Endothelial cell of umbilical vein (primary cell): ENCODE data around the gene FRY.
A peak's percentile ranks its signal among the peaks of the same experiment; 100 is the strongest.

ENCODE experiments used
- CTCF ChIP-seq, 2 donors: IDR thresholded peaks; 1 replicate in 1 of 2; 2 replicates in 1 of 2; pipeline ENCODE4 v1.5.1; 2011; ENCODE audit warnings: low read length in 2 of 2, mild to moderate bottlenecking in 2 of 2, moderate library complexity in 2 of 2, control low read depth in 1 of 2, inconsistent platforms in 1 of 2, low read depth in 1 of 2; ENCODE audit not compliant: insufficient read depth in 1 of 2; ENCODE audit errors: extremely low read depth in 1 of 2
- EZH2 ChIP-seq: IDR thresholded peaks from 2 replicates; pipeline ENCODE4 v1.6.1; 2012; ENCODE audit warnings: borderline replicate concordance, low read depth, mild to moderate bottlenecking, moderate library complexity, low read length, inconsistent platforms; ENCODE audit not compliant: severe bottlenecking
- FOS ChIP-seq: IDR thresholded peaks from 2 replicates; pipeline ENCODE4 v1.6.1; 2011; ENCODE audit warnings: mild to moderate bottlenecking, low read length, moderate library complexity, borderline replicate concordance; ENCODE audit not compliant: insufficient read depth
- GATA2 ChIP-seq: IDR thresholded peaks from 2 replicates; pipeline ENCODE4 v1.7.0; 2011; ENCODE audit warnings: low read depth, mild to moderate bottlenecking, moderate library complexity, mixed read lengths, low read length; ENCODE audit not compliant: insufficient read length, insufficient read depth
- JUN ChIP-seq: IDR thresholded peaks from 2 replicates; pipeline ENCODE4 v1.6.1; 2011; ENCODE audit warnings: borderline replicate concordance, low read depth; ENCODE audit not compliant: insufficient read length, insufficient read depth
- MAX ChIP-seq: IDR thresholded peaks from 2 replicates; pipeline ENCODE4 v1.6.1; 2011; ENCODE audit not compliant: insufficient read depth, insufficient read length
- MYC ChIP-seq: IDR thresholded peaks from one replicate; pipeline ENCODE4 v1.6.1; 2011; ENCODE audit warnings: mild to moderate bottlenecking, low read depth, low read length
- POLR2A ChIP-seq: IDR thresholded peaks from 2 replicates; pipeline ENCODE4 v1.6.1; 2012; ENCODE audit warnings: low read depth, mild to moderate bottlenecking, control low read depth, low read length
- POLR2AphosphoS5 ChIP-seq: IDR thresholded peaks from 2 replicates; pipeline ENCODE4 v1.6.1; 2012; ENCODE audit warnings: low read depth, mild to moderate bottlenecking, control low read depth, low read length, moderate library complexity; ENCODE audit not compliant: insufficient read depth

- no peak for TF ChIP-seq CTCF (IDR thresholded peaks at IDR 0.05; ENCODE audit: extremely low read depth in 1 of 2, insufficient read depth in 1 of 2, low read depth in 1 of 2, low read length in 2 of 2)
- TF ChIP-seq POLR2AphosphoS5 = no peak
- no peak for TF ChIP-seq MAX
- no peak for TF ChIP-seq FOS
- no peak for TF ChIP-seq POLR2A
- no peak for TF ChIP-seq EZH2
- no peak for TF ChIP-seq GATA2
- TF ChIP-seq MYC = no peak
- TF ChIP-seq JUN = peak; percentile 47
These were observed 292.3 kb downstream of the FRY start for GRCh38 chr13:32323912-32324311.
